ENCODE measurements around the gene C10orf53. TPM values are rescaled to one million over a fixed set of nuclear protein-coding genes. Genes with fewer than 3 reads are reported as not detected.
"Not testable (repeated sequence)": the region's sequence is repeated elsewhere in the genome, so short reads cannot be mapped to it uniquely, and the experiment has no call there.

Gene C10orf53
- total and polyA plus RNA-seq, 2 donors (not counting 1 experiment from before 2014, with no cell fraction given) = not detected

DNA sequence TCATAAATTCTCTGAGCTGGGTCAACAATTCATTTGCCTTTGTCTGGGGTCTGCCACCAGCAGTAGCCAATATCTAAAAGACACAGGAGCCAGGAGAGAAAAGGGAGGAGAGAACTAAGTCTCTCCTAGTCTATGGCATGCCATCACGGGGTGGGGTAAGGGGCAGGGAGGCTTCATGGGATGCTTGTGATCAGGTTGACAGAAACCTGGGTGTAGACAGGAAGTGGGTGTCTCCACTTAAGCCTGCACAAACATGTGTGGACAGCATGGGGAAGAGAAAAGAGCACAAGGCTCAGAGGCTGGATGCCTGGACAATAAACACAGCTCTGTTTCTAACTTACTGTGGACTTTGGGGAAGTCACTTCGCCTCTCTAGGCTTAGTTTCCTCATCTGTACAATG, 11.5 kb upstream of the C10orf53 start:
- no peak overlapping the region for H3K27ac ChIP-seq (ENCODE audit: insufficient read depth, low read length)
- H3K36me3 ChIP-seq (ENCODE audit: control insufficient read depth, insufficient read depth, low read length) = no peaks in the 10 kb centered on the region
- no peak for DNase-seq (ENCODE audit: low read depth in 2 of 2)
- H3K9ac ChIP-seq (ENCODE audit: insufficient read depth, low read length) = no peak overlapping the region
- H3K4me2 ChIP-seq (ENCODE audit: extremely low read depth, insufficient read depth, low read length) = no peak overlapping the region
- no peak for TF ChIP-seq CTCF (conservative IDR thresholded peaks at IDR 0.05 in 1 of 2, IDR thresholded peaks at IDR 0.05 in 1 of 2; ENCODE audit: low read depth in 1 of 2, low read length in 2 of 2)
- no peak for TF ChIP-seq EZH2 (IDR thresholded peaks at IDR 0.05; ENCODE audit: low read length, missing control alignments)
- H3K4me1 ChIP-seq (ENCODE audit: control insufficient read depth, extremely low read depth, insufficient read depth, low read length) = no peaks in the 10 kb centered on the region
- H4K20me1 ChIP-seq (ENCODE audit: control insufficient read depth, extremely low read depth, insufficient read depth, low read length) = no peaks in the 10 kb centered on the region
- no peaks in the 10 kb centered on the region for H3K9me3 ChIP-seq (ENCODE audit: control insufficient read depth, insufficient read depth, low read depth, low read length)
- no peaks in the 10 kb centered on the region for H3K27me3 ChIP-seq (ENCODE audit: control insufficient read depth, insufficient read depth, low read length)
- no peaks in the 10 kb centered on the region for H3K79me2 ChIP-seq (ENCODE audit: control insufficient read depth, insufficient read depth, low read length)
- no peak overlapping the region for H3K4me3 ChIP-seq (replicated peaks in 1 of 4; ENCODE audit: control extremely low read depth in 1 of 4, insufficient read depth in 1 of 4, low read depth in 3 of 4, low read length in 4 of 4)
- H2AFZ ChIP-seq (ENCODE audit: low read length) = no peak overlapping the region

DNA sequence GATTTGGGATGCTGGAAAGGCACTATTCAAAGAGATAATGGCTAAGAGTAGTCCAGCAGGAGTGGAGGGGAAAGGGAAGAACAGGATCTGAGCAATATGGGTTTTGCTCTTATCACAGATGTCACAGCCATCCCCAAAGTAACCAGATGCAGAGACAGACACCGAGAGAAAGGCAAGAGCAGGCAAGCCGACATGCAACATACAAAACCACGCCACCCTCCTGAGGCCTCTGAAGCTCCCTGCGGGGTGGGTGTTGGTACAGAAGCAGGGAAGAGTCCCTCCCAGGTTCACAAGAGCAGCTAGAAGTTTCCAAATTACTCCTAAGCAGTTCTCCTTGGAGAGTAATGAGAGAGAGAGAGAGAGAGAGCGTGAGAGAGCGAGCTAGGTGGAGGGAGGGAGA, 10.8 kb upstream of the C10orf53 start:
- no peak overlapping the region for H3K4me2 ChIP-seq (ENCODE audit: extremely low read depth, insufficient read depth, low read length)
- no peaks in the 10 kb centered on the region for H3K27me3 ChIP-seq (ENCODE audit: control insufficient read depth, insufficient read depth, low read length)
- DNase-seq (ENCODE audit: low read depth in 2 of 2) = no peak
- no peaks in the 10 kb centered on the region for H3K4me1 ChIP-seq (ENCODE audit: control insufficient read depth, extremely low read depth, insufficient read depth, low read length)
- H3K9ac ChIP-seq (ENCODE audit: insufficient read depth, low read length) = no peak overlapping the region
- no peak overlapping the region for H3K4me3 ChIP-seq (replicated peaks in 1 of 4; ENCODE audit: control extremely low read depth in 1 of 4, insufficient read depth in 1 of 4, low read depth in 3 of 4, low read length in 4 of 4)
- H4K20me1 ChIP-seq (ENCODE audit: control insufficient read depth, extremely low read depth, insufficient read depth, low read length) = no peaks in the 10 kb centered on the region
- no peaks in the 10 kb centered on the region for H3K79me2 ChIP-seq (ENCODE audit: control insufficient read depth, insufficient read depth, low read length)
- H3K9me3 ChIP-seq (ENCODE audit: control insufficient read depth, insufficient read depth, low read depth, low read length) = no peaks in the 10 kb centered on the region
- no peak overlapping the region for H2AFZ ChIP-seq (ENCODE audit: low read length)
- H3K27ac ChIP-seq (ENCODE audit: insufficient read depth, low read length) = no peak overlapping the region
- no peaks in the 10 kb centered on the region for H3K36me3 ChIP-seq (ENCODE audit: control insufficient read depth, insufficient read depth, low read length)
- TF ChIP-seq CTCF (conservative IDR thresholded peaks at IDR 0.05 in 1 of 2, IDR thresholded peaks at IDR 0.05 in 1 of 2; ENCODE audit: low read depth in 1 of 2, low read length in 2 of 2) (no peak), EZH2 (IDR thresholded peaks at IDR 0.05; ENCODE audit: low read length, missing control alignments) (no peak)

- H3K4me1 ChIP-seq (ENCODE audit: control insufficient read depth, extremely low read depth, insufficient read depth, low read length) = no peaks in the 10 kb centered on the region
- peaks cover 6% of the 10 kb centered on the region for H3K27me3 ChIP-seq (ENCODE audit: control insufficient read depth, insufficient read depth, low read length)
- no peak overlapping the region for H3K27ac ChIP-seq (ENCODE audit: insufficient read depth, low read length)
- H3K4me2 ChIP-seq (ENCODE audit: extremely low read depth, insufficient read depth, low read length) = peak overlapping the region; percentile 11
- H2AFZ ChIP-seq (ENCODE audit: low read length) = peak overlapping the region; percentile 26
- TF ChIP-seq EZH2 (IDR thresholded peaks at IDR 0.05; ENCODE audit: low read length, missing control alignments) (no peak), CTCF (conservative IDR thresholded peaks at IDR 0.05 in 1 of 2, IDR thresholded peaks at IDR 0.05 in 1 of 2; ENCODE audit: low read depth in 1 of 2, low read length in 2 of 2) (no peak)
- no peaks in the 10 kb centered on the region for H3K79me2 ChIP-seq (ENCODE audit: control insufficient read depth, insufficient read depth, low read length)
- peak overlapping the region in 2 of 4 experiments; percentile 33 to 43 for H3K4me3 ChIP-seq (replicated peaks in 1 of 4; ENCODE audit: control extremely low read depth in 1 of 4, insufficient read depth in 1 of 4, low read depth in 3 of 4, low read length in 4 of 4)
- DNase-seq (ENCODE audit: low read depth in 2 of 2) = no peak
- H3K9me3 ChIP-seq (ENCODE audit: control insufficient read depth, insufficient read depth, low read depth, low read length) = no peaks in the 10 kb centered on the region
- H3K9ac ChIP-seq (ENCODE audit: insufficient read depth, low read length) = no peak overlapping the region
- no peaks in the 10 kb centered on the region for H4K20me1 ChIP-seq (ENCODE audit: control insufficient read depth, extremely low read depth, insufficient read depth, low read length)
- H3K36me3 ChIP-seq (ENCODE audit: control insufficient read depth, insufficient read depth, low read length) = no peaks in the 10 kb centered on the region
These were observed 498 bp upstream of the C10orf53 start for GRCh38 chr10:49678827-49679479.

DNA sequence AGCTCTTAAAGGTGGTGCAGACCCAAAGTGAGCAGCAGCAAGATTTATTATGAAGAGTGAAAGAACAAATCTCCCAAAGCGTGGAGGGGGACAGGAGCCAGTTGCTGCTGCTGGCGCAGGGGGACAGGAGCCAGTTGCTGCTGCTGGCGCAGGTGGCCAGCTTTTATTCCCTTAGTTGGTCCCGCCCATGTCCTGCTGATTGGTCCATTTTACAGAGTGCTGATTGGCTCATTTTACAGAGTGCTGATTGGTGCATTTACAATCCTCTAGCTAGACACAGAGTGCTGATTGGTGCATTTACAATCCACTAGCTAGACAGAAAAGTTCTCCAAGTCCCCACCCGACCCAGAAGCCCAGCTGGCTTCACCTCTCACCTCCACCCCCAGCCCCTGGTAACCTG, 3.0 kb downstream of the C10orf53 start:
- H3K4me1 ChIP-seq (ENCODE audit: control insufficient read depth, extremely low read depth, insufficient read depth, low read length); H3K4me3 ChIP-seq (replicated peaks in 1 of 4; ENCODE audit: control extremely low read depth in 1 of 4, insufficient read depth in 1 of 4, low read depth in 3 of 4, low read length in 4 of 4); H3K9me3 ChIP-seq (ENCODE audit: control insufficient read depth, insufficient read depth, low read depth, low read length); DNase-seq (ENCODE audit: low read depth in 2 of 2); H4K20me1 ChIP-seq (ENCODE audit: control insufficient read depth, extremely low read depth, insufficient read depth, low read length); H2AFZ ChIP-seq (ENCODE audit: low read length); H3K27me3 ChIP-seq (ENCODE audit: control insufficient read depth, insufficient read depth, low read length); H3K36me3 ChIP-seq (ENCODE audit: control insufficient read depth, insufficient read depth, low read length); H3K27ac ChIP-seq (ENCODE audit: insufficient read depth, low read length); H3K79me2 ChIP-seq (ENCODE audit: control insufficient read depth, insufficient read depth, low read length); H3K4me2 ChIP-seq (ENCODE audit: extremely low read depth, insufficient read depth, low read length); H3K9ac ChIP-seq (ENCODE audit: insufficient read depth, low read length): not testable (repeated sequence)
